Right lung (tissue), 5 donors: Measurements from ENCODE around the gene DDX3X. TPM values are rescaled to one million over a fixed set of nuclear protein-coding genes. Genes with fewer than 3 reads are reported as not detected.
"Not testable (repeated sequence)": the region's sequence is repeated elsewhere in the genome, so short reads cannot be mapped to it uniquely, and the experiment has no call there.

Experiments used
- DNase-seq, 2 donors: peaks; one replicate each; pipeline ENCODE4 v3.0.0-alpha.2; 2013
- polyA plus RNA-seq, 5 donors: library from polyadenylated mRNA; unstranded; fragments of 120-200 nt; gene quantifications; one replicate each; pipeline versions ENCODE4 v1.2.1 to v1.2.3, GENCODE V29; 2013; ENCODE audit warnings: inconsistent platforms in 1 of 5, low replicate concordance in 1 of 5; ENCODE audit not compliant: insufficient read length in 5 of 5, insufficient read depth in 1 of 5

Gene DDX3X
- polyA plus RNA-seq, 5 donors, result 213 to 366 (median 268) TPM

GRCh38 chrX:41408576-41408975, 74.6 kb downstream of the DDX3X start:
- no peak for DNase-seq

- DNase-seq, result no peak
Observed at GRCh38 chrX:41409006-41409405, 75.0 kb downstream of the DDX3X start.

DNA sequence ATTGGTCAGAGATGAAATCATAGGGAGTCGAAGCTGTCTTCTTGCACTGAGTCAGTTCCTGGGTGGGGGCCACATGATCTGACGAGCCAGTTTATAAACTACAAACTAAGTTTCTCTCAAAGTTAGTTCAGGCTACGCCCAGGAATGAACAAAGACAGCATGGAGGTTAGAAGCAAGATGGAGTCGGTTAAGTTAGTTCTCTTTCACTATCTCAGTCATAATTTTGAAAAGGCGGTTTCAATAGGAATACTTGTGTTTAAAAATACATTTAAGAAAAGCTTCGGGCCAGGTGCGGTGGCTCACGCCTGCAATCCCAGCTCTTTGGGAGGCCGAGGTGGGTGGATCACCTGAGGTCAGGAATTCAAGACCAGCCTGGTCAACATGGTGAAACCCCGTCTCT, 77.3 kb downstream of the DDX3X start:
- DNase-seq, result not testable (repeated sequence)

GRCh38 chrX:41412261-41413081, 78.5 kb downstream of the DDX3X start:
- no peak for DNase-seq

Other genes starting within 250 kb of the DDX3X start
- 10 to 100 TPM; 39.0 to 58.9 (median 56.0) TPM for gene USP9X, start 248.7 kb upstream of the DDX3X start, polyA plus RNA-seq
- not detected for gene NYX, start 113.2 kb downstream of the DDX3X start, polyA plus RNA-seq